Effector memory CD8-positive, alpha-beta T cell (primary cell): ENCODE results near the gene MAP3K5.
A peak's percentile ranks its signal among the peaks of the same experiment; 100 is the strongest.

Source experiments
- ATAC-seq: fragments of 150-1000 bp; cut with Tn5 transposase; replicated peaks from 2 replicates; pipeline ENCODE4 v1.10.0; 2021; ENCODE audit warnings: mild to moderate bottlenecking, moderate library complexity
- DNase-seq, 3 experiments: peaks; one replicate each; pipeline ENCODE4 v3.0.0; 2021
- H3K27ac Mint-ChIP-seq, 2 donors: one replicate each; pipeline ENCODE4 v1.8.0; 2022; ENCODE audit warnings: mild to moderate bottlenecking in 2 of 2, mixed read lengths in 2 of 2, moderate library complexity in 2 of 2
- H3K27me3 Mint-ChIP-seq, 2 donors: one replicate each; pipeline ENCODE4 v1.8.0; 2022; ENCODE audit warnings: mixed read lengths in 2 of 2
- H3K36me3 Mint-ChIP-seq: one replicate; pipeline ENCODE4 v1.8.0; 2022; ENCODE audit warnings: mild to moderate bottlenecking, moderate library complexity, mixed read lengths; ENCODE audit not compliant: insufficient read depth
- H3K4me1 Mint-ChIP-seq, 2 donors: one replicate each; pipeline ENCODE4 v1.8.0; 2022; ENCODE audit warnings: low read depth in 2 of 2, mixed read lengths in 2 of 2
- H3K4me3 Mint-ChIP-seq, 2 donors: one replicate each; pipeline ENCODE4 v1.8.0; 2022; ENCODE audit warnings: mild to moderate bottlenecking in 2 of 2, mixed read lengths in 2 of 2, moderate library complexity in 2 of 2
- H3K9me3 Mint-ChIP-seq, 2 donors: one replicate each; pipeline ENCODE4 v1.8.0; 2022; ENCODE audit warnings: mixed read lengths in 2 of 2

MAP3K5 gene

DNA sequence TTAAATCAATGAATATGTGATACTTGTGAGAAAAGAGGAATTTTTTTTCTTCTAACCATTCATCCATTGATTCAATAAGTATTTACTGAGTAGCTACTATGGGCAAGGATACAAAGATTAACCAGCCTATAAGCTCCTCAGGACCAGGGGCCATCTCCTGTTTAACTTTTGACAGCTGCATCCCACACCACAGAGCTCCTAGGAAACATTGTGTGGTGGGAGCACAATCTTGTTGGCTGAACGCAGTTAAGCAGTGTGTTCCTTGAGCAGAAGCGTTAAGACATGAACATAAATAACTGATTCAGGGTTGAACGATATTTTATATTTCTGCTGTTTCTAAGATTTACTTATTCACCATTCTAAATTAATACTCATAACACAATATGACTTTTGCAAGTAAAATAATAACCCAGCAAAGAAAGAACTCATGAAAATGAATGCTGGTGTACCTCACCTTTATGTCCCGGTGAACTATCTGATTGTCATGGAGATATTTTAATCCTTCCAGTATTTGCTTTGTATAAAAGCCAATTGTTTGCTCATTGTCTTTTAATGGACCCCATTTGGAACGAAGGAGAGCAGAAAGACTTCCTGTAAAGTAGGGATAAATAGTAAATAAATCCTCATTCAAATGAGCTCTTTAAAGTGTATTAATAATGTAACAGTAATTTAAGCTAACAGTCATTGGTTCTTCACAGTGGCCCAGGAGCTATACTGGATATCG lies 179.4 kb downstream of the MAP3K5 start:
- peaks cover 8 to 9% of the 10 kb centered on the region in 2 donors for H3K4me1 Mint-ChIP-seq
- peaks cover 46% of the 10 kb centered on the region for H3K36me3 Mint-ChIP-seq
- H3K27me3 Mint-ChIP-seq: no peaks in the 10 kb centered on the region
- H3K4me3 Mint-ChIP-seq: no peak overlapping the region
- no peaks in the 10 kb centered on the region for H3K9me3 Mint-ChIP-seq
- H3K27ac Mint-ChIP-seq: peak overlapping the region in 1 of 2 donors; percentile 16
- ATAC-seq (no peak), DNase-seq (no peak)

DNA sequence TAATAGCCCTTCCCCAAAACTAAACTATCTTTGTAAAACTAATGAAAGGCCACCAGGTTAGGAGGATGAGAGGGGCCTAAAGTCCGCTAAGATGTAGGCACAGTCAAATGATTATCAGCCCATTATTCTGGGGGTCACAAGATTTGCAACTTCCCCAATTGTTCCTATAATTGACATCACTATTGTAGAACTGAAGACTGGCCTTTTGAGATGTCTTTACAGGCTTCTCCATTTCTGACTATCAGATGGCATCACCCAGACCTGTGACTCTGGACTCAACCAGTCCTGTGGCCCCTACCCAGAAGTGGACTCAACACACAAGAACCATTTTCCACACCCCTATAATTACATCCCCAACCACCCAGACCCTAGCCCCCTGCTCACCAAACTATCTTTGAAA lies 180.5 kb downstream of the MAP3K5 start:
- Mint-ChIP-seq H3K4me1 (peaks cover 9 to 11% of the 10 kb centered on the region in 2 donors), H3K27ac (no peak overlapping the region), H3K9me3 (no peaks in the 10 kb centered on the region), H3K36me3 (peaks cover 42% of the 10 kb centered on the region), H3K27me3 (no peaks in the 10 kb centered on the region), H3K4me3 (no peak overlapping the region)
- ATAC-seq (no peak), DNase-seq (no peak)

DNA sequence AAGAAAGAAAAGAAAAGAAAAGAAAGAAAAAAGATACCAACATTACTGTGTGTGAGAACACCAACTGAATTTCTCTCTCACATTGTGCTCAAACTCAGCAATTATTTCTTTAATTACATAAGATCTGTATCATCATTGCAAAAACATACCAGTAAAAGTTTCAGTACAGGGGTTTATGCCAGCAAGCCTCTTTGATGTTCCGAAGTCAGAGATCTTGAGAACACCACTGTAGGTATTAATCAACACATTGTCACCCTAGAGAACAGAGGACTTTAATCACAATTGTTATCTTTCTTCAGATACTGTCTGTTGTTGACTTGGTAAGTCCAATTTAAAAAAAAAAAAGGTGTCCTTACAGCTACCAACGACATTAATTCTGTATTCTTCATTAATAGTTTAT lies 181.1 kb downstream of the MAP3K5 start:
- Mint-ChIP-seq H3K36me3 (peaks cover 41% of the 10 kb centered on the region), H3K4me3 (no peak overlapping the region), H3K9me3 (no peaks in the 10 kb centered on the region), H3K27ac (no peak overlapping the region), H3K4me1 (peaks cover 9 to 11% of the 10 kb centered on the region in 2 donors), H3K27me3 (no peaks in the 10 kb centered on the region)
- DNase-seq (no peak), ATAC-seq (no peak)

DNA sequence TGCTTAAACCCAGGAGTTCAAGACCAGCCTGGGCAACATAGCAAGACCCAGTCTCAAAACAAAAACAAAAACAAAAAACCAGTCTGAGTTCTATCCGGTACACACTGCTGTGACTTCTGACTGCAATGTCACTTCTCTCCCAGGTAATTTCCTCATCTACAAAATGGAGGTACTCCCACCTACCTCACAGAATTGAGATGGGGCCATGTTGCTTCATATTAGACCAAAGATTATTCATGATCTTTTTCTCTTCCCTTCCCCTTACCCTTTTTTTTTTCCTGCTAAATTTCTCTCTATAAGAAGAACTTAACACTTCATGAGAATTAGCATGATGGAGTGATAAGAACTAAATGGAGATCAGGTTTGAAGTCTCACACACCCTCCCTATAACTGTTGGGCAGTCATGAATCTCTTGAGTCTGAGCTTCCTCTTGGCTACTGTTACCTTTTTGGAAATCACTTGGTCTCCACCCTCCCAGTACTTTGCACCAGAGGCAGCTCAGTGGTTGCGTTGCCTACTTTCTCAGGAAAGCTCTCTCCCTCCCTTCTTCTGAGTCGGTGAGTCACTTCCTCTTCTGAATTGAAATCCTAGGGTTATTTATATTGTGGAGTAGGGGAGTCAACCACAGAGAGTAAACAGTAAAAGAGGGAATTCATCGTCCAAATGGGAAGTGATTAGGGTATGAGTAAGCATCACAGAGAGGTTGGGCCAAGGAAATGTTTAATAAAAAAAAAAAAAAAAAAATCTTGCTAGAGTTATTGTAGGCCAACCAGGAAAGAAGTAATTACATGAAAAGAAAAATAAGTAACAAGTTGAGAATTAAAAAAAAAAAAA lies 182.2 kb downstream of the MAP3K5 start:
- peaks cover 9 to 11% of the 10 kb centered on the region in 2 donors for H3K4me1 Mint-ChIP-seq
- ATAC-seq (no peak), DNase-seq (no peak)
- no peaks in the 10 kb centered on the region for H3K9me3 Mint-ChIP-seq
- H3K36me3 Mint-ChIP-seq: peaks cover 46% of the 10 kb centered on the region
- no peaks in the 10 kb centered on the region for H3K27me3 Mint-ChIP-seq
- peak overlapping the region; percentile 19 to 79 for H3K27ac Mint-ChIP-seq
- H3K4me3 Mint-ChIP-seq: no peak overlapping the region

DNA sequence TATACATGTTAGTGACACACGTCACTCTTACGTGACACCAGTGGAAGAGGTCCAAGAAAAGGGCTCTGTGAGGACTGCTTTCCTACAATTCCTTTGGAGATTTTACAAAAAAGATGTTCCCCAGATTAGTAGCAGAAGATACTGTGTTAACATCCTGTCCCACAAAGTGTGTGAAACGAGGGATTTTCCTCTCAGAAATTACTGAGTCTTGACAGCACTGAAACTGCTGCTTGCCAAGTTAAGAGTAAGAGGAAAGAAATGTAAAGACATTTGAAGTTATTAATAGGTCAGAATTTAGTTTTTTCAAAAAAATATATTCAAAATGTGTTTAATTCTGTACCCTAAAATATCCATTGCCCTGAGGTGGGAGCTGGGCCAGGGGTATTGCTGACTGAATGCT lies 183.3 kb downstream of the MAP3K5 start:
- H3K27ac Mint-ChIP-seq: peak overlapping the region in 1 of 2 donors; percentile 49
- ATAC-seq: no peak

DNA sequence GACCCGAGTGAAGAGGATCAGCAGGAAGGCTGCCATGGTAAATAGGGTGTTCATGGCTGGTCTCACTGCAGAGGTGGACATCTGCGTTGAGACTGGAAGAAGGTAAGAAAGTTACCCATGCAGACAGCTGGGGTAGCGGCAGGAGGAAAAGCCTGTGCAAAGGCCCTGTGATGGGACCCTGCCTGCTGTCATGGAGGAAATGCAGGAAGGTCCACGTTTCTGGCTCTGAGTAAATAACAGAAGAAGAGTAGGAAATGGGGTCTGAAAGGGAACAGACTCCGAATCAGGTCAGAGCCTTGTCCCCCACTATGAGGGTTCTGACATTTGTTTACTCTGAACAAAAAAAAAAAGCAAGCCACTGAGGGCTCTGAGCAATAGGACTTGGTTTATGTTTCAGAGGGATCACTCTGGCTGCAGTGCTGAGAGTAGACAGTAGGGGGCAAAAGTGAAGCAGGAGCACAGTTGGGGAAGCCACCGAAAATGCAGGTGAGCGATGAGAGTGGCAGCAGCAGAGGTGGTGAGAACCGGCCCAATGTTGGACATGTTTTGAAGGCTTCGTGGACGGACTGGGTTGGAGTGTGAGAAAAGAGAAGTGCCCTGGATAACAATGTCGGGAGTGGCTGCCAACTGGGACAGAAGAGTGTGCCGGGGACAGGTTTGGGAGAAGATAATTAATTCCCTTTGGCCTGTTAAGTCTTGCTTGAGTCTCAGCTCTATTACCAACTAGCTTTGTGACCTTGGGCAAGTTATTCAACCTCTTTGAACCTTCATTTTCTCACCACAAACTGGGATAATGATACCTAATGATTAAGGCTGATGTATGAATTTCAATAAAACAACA lies 184.1 kb downstream of the MAP3K5 start:
- ATAC-seq: peak; percentile 99
- Mint-ChIP-seq H3K27me3 (no peaks in the 10 kb centered on the region), H3K9me3 (no peaks in the 10 kb centered on the region), H3K36me3 (peaks cover 51% of the 10 kb centered on the region), H3K27ac (peak overlapping the region in 1 of 2 donors; percentile 49), H3K4me3 (no peak overlapping the region), H3K4me1 (peaks cover 9 to 11% of the 10 kb centered on the region in 2 donors)
- peak; percentile 74 to 86 (median 82) for DNase-seq

More for the DNA sequence above, 183.3 kb downstream of the MAP3K5 start:
- peaks cover 49% of the 10 kb centered on the region for H3K36me3 Mint-ChIP-seq
- DNase-seq: no peak
- H3K4me1 Mint-ChIP-seq: peaks cover 9 to 11% of the 10 kb centered on the region in 2 donors
- H3K4me3 Mint-ChIP-seq: no peak overlapping the region
- H3K27me3 Mint-ChIP-seq: no peaks in the 10 kb centered on the region
- no peaks in the 10 kb centered on the region for H3K9me3 Mint-ChIP-seq

DNA sequence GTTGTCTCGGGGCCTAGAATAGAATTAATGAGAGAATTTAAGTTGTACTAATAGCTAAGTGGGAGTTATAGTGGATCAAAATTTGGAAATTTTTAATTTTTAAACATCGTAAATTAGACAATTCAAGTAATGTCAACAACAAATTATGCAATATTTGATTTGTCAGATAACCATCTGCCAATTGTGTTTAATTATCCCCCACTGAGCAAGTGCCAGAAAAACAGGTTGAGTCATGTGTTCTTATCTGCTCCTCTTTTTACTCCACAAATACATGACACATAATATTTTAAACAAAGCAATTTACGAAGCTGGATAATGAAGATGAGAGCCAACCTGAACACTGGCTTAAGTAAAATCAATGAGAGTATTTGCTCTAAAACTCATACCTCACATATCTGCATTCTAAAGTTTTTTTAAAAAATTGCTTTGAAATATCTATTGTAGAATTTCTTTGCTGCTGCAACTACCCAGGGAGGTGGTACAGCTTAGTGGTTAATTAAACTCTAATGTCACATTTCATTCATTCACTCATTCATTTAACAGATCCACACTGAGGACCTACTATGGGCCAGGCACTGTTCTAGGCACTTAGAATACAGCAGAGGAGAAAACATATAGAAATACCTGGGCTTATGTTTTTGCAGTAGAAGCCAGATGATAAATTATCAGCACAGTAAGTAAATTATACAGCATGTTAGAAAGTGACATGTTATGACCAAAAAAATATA lies 184.9 kb downstream of the MAP3K5 start:
- H3K9me3 Mint-ChIP-seq: no peaks in the 10 kb centered on the region
- DNase-seq (no peak), ATAC-seq (no peak)
- no peaks in the 10 kb centered on the region for H3K27me3 Mint-ChIP-seq
- H3K4me1 Mint-ChIP-seq: peaks cover 9 to 11% of the 10 kb centered on the region in 2 donors
- no peak overlapping the region for H3K4me3 Mint-ChIP-seq
- H3K36me3 Mint-ChIP-seq: peaks cover 56% of the 10 kb centered on the region
- H3K27ac Mint-ChIP-seq: peak overlapping the region in 1 of 2 donors; percentile 49

DNA sequence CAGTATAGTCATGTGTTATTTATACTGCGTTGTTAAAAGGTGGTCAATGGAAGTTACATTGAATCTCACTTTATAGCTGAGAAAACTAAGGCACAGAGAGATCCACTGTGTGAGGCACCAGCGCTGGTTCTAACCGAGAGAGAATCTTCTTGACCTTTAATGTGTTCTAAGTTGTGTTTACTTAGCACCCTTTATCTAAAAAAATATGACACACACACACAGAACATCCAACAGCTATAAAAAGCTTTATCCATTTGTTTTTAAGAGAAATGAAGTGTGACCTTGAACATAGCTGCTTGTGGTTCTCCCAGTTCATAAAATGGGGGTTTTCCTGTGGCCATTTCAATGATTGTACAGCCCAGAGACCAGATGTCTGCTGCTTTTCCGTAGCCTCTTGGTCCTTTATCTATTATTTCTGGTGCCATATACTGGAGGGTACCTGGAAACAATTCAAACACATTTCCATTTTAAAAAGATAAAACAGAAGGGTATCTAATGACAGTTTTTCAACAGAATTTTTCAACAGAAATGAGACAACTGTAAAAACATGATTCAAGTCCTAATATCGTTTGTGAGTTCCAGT lies 187.3 kb downstream of the MAP3K5 start:
- Mint-ChIP-seq H3K36me3 (peaks cover 53% of the 10 kb centered on the region), H3K4me1 (peaks cover 5 to 8% of the 10 kb centered on the region in 2 donors), H3K4me3 (no peak overlapping the region), H3K9me3 (no peaks in the 10 kb centered on the region), H3K27me3 (no peaks in the 10 kb centered on the region), H3K27ac (no peak overlapping the region)
- ATAC-seq: no peak
- no peak for DNase-seq

DNA sequence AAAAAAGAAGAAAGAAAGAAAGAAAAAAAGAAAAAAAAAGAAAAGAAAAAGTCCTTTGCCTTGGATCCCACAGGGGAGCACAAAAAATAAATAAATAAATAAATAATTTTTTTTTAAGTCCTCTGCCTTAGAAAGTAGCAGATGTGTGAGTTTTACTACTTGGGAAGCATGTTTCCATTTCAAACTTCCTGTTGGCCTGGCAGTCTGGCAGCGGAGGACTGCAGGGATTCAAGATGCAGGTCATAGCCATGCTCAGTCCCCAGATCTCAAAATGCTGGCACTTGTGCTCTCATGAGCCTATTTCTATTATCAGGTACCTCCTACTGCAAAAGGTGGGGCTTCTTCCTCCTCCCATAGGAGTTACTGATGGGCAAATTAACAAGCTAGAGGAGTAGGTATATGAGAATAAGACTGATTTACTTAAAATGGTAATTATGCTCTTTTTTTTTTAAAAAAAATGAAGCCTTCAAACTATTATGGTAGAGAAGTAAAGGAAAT lies 187.9 kb downstream of the MAP3K5 start:
- H3K4me1 Mint-ChIP-seq: peaks cover 4 to 7% of the 10 kb centered on the region in 2 donors
- no peaks in the 10 kb centered on the region for H3K9me3 Mint-ChIP-seq
- DNase-seq (no peak), ATAC-seq (no peak)
- H3K4me3 Mint-ChIP-seq: no peak overlapping the region
- H3K27ac Mint-ChIP-seq: no peak overlapping the region
- H3K27me3 Mint-ChIP-seq: no peaks in the 10 kb centered on the region
- H3K36me3 Mint-ChIP-seq: peaks cover 53% of the 10 kb centered on the region

DNA sequence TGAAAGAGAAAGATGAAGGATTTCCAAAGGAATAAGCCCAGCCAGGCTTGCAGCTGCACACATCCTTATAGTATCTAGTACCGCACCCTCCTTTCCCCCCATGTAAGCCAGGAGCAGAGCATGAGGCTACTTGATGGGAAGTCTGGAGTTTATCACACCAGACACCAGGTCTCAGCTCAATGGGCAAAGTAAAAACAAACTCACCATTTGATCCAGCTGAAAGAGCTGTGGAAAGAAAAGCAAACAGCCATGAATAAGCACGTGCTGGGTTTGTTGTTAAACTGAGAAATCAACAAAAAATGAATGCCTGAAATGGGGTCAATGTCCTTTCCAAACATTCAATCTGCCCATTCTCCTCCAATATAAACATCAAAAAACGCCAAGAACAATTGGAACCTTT lies 191.5 kb downstream of the MAP3K5 start:
- H3K36me3 Mint-ChIP-seq: peaks cover 50% of the 10 kb centered on the region

DNA sequence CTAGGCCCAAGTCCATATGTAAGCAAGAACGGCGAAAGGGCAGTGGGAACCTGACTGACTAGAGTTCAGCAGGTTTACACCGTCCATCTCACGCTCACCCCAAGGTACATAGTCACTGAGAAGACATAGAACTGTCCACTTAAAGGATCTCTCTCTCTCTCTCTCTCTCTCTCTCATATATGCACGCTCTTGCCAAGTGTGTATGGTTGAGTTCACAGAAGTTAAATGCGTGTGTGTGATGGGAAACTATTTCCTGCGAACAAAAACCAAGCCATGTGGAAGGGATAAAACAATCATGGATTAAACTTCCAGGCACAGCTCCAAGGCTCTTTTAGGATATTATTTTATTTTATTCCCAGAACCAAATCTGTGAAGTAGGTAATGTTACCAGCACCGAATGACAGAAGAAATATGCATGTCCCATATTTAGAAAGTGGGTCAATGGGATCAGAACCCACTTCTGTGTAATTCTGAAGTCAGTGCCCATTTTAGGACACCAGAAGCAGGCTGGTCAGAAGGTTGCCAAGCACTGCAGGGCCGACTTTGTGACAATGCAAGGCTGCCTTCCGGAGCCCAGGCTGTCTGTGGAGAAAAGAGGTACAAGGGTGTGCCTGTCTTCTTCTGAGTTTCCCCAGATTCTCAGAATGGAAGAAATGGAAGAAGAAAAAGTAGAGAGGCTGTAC lies 192.8 kb downstream of the MAP3K5 start:
- H3K36me3 Mint-ChIP-seq: peaks cover 42% of the 10 kb centered on the region
- H3K27me3 Mint-ChIP-seq: no peaks in the 10 kb centered on the region
- H3K27ac Mint-ChIP-seq: peak overlapping the region; percentile 33 to 78
- H3K4me1 Mint-ChIP-seq: peaks cover 11 to 14% of the 10 kb centered on the region in 2 donors
- no peak for DNase-seq
- H3K4me3 Mint-ChIP-seq: no peak overlapping the region
- no peak for ATAC-seq
- H3K9me3 Mint-ChIP-seq: no peaks in the 10 kb centered on the region

More for the DNA sequence above, 191.5 kb downstream of the MAP3K5 start:
- Mint-ChIP-seq H3K9me3 (no peaks in the 10 kb centered on the region), H3K27ac (no peak overlapping the region), H3K4me3 (no peak overlapping the region), H3K27me3 (no peaks in the 10 kb centered on the region), H3K4me1 (peaks cover 4% of the 10 kb centered on the region in 2 donors)
- DNase-seq: no peak
- ATAC-seq: no peak

DNA sequence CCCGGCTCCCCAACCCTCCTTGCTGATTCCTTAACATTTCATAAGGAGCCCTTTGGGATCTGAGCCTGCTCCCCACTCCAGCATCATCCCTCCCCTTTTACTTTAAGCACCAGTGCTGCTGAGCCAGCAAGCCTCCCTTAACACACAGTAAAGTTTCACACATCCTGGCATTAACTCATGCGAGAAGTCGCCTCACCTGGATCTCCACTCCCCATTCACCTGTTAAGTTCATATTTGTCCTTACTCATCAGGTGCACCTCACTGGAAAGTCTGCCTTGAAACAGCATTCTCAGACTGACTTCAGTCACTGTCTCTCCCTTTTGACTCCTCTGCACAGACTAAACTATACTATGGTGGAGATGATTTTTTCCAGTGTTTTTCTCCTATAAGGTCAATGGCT lies 194.2 kb downstream of the MAP3K5 start:
- Mint-ChIP-seq H3K27ac (peak overlapping the region; percentile 8 to 49), H3K36me3 (peaks cover 34% of the 10 kb centered on the region), H3K4me3 (no peak overlapping the region), H3K9me3 (no peaks in the 10 kb centered on the region), H3K4me1 (peaks cover 23 to 24% of the 10 kb centered on the region in 2 donors), H3K27me3 (no peaks in the 10 kb centered on the region)
- ATAC-seq (no peak), DNase-seq (no peak)
